ENCODE data around the gene RRBP1.
A peak's percentile ranks its signal among the peaks of the same experiment; 100 is the strongest.

The RRBP1 gene

DNA sequence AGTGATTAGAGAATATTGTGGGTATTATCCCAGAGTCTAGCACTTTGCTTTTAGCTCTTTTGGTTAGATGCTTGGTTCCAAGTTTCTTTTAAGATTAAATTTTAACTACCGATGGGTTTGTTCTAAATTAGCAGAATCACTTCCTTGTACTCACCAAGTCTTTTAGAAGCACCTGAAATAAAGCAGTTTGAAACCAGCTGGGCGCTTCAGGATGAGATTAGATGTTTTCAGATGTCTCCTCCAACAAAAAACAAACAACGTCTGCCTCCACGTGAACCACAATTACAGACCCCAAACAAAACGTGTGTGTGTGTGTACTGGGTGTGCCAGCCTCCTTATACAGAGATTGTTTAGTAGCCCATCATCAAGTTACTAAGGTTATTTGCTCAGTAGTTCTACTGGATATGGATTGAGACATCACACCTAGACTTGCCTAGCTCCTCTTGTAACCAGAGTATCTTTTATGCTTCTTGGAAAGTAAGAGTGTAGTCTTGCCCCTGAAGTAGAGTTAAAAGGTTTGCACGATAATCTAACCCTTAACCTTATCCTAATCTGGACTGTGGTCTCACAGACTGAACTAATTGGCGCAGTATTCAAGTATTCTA lies 109.9 kb downstream of the RRBP1 start:
- H3K27ac ChIP-seq: peak overlapping the region; percentile 99 to 100
- H3K4me3 ChIP-seq: peak overlapping the region; percentile 85 to 93
- intact Hi-C loops (cut with DNase I; ENCODE audit: low total_unique reads): no loop called here
- peaks cover 0 to 24% (median 12%) of the 10 kb centered on the region in 3 donors for H3K36me3 ChIP-seq
- H3K4me1 ChIP-seq: peaks cover 0 to 49% (median 21%) of the 10 kb centered on the region in 4 donors
- no peaks in the 10 kb centered on the region for H3K9me3 ChIP-seq
- no peak for DNase-seq
- TF ChIP-seq, protein P1, sequence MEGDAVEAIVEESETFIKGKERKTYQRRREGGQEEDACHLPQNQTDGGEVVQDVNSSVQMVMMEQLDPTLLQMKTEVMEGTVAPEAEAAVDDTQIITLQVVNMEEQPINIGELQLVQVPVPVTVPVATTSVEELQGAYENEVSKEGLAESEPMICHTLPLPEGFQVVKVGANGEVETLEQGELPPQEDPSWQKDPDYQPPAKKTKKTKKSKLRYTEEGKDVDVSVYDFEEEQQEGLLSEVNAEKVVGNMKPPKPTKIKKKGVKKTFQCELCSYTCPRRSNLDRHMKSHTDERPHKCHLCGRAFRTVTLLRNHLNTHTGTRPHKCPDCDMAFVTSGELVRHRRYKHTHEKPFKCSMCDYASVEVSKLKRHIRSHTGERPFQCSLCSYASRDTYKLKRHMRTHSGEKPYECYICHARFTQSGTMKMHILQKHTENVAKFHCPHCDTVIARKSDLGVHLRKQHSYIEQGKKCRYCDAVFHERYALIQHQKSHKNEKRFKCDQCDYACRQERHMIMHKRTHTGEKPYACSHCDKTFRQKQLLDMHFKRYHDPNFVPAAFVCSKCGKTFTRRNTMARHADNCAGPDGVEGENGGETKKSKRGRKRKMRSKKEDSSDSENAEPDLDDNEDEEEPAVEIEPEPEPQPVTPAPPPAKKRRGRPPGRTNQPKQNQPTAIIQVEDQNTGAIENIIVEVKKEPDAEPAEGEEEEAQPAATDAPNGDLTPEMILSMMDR (IDR thresholded peaks at IDR 0.05): no peak
- H3K27me3 ChIP-seq: no peaks in the 10 kb centered on the region

DNA sequence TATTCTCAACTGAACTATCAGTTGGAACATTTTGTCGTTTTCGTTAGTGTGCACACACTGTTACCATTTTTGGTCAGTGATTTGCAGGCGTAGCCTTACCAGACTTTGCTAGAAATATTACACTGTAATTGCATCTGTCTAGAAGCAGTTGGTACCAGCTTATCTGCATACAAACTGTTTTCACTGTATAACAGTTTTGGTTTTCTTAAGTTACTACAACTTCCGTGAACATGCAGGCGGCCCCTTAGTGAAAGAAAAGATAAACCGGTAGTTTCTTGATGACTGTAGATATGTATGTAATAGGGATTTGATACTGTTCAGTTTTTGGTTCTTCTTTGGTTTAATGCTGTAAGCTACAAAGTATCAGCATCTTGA lies 110.9 kb downstream of the RRBP1 start:
- no peak for DNase-seq
- Histone ChIP-seq H3K36me3 (peaks cover 0 to 24% (median 12%) of the 10 kb centered on the region in 3 donors), H3K9me3 (no peaks in the 10 kb centered on the region), H3K4me3 (peak overlapping the region; percentile 85 to 93), H3K4me1 (peaks cover 0 to 49% (median 28%) of the 10 kb centered on the region in 4 donors), H3K27ac (peak overlapping the region; percentile 99 to 100), H3K27me3 (no peaks in the 10 kb centered on the region)
- intact Hi-C loops (cut with DNase I; ENCODE audit: low total_unique reads): no loop called here
- TF ChIP-seq, protein P1 (IDR thresholded peaks at IDR 0.05): no peak

DNA sequence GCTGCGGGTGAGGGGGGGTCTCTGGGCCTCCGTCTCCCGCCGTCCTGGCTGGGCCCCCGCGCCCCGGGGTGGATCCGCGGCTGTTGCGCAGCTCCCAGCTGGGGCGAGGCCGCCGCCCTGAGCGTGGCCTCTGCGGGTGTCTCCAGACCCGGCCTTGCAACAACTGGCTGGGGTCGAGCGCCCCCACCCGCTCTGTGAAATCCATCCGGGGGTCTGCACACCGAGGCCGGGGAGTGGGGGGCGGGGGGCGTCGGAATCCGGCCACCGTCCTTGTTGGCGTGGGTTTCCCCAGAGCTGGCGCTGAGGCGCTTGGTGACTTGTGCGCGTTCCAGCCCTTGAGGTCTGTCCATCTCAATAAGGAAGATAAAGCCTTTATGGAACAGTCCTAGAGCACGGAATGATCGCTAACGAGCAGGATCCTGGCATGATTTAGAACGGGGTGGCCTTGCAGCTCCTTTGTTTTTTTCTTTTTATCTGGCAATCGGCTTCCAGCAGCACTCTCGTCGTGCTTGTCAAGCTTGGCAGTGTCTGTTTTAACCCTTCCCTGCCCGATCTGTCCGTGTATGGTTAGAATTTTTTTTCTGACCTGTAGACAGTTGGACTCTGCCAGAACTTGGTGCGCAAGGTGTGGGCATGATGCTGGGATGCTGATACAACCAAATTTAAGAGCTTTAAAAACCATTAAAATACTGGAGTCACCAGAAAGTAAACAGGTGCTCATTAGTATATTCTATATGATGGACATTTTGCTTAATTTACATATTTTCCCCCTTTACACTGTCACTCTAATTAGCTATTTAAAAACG lies 111.5 kb downstream of the RRBP1 start:
- DNase-seq: peak; percentile 59 to 80
- Histone ChIP-seq H3K4me1 (peaks cover 0 to 49% (median 25%) of the 10 kb centered on the region in 4 donors), H3K36me3 (peaks cover 0 to 18% (median 10%) of the 10 kb centered on the region in 3 donors), H3K27ac (peak overlapping the region; percentile 99 to 100), H3K4me3 (peak overlapping the region; percentile 85 to 93), H3K9me3 (no peaks in the 10 kb centered on the region), H3K27me3 (no peaks in the 10 kb centered on the region)
- TF ChIP-seq, protein P1 (IDR thresholded peaks at IDR 0.05): peak in 1 of 2 experiments; percentile 10
- intact Hi-C loops (cut with DNase I; ENCODE audit: low total_unique reads): no loop called here

DNA sequence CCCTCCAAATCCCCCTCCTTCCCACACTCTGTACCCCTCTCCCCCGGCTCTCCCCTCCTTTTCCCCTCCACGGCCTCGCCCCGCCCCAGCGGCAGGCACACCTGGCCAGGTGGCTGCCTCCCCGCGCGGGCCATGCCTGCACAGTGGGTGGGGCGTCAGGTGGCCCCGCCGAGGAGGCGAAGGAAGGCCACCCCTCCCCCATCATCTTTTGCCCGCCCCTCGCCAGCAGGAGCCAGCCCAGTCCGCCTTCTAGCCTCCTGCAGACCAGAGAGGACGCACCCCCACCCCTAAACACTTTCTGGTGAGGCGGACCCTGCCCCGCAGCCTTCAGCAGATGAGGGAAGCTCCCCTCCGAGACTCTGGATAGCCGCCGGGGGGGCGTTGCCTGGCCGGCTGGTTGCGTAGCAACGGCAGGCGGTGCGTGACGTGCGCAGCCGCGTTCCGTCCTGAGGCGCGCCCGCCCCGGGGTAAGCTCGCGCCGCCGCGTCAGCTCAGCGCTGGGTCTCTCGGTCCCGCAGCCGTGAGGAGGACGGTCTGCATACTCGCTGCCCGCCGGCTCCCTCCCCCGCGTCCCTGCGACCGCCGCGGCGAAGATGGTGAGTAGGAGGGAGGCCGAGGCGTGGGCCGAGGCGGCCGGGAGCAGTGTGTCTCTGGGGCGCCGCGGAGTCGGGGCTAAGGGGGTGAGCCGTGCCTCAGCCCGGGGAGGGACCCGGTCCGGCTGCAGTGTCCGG lies 112.3 kb downstream of the RRBP1 start, which contains the start of gene DSTN:
Gene DSTN, plus strand, starts transcription at position 460 of the 731 bp plus-strand sequence. Its CDS starts 134 bp downstream, at position 594.
- Histone ChIP-seq H3K4me1 (peaks cover 0 to 49% (median 27%) of the 10 kb centered on the region in 4 donors), H3K27me3 (no peaks in the 10 kb centered on the region), H3K4me3 (peak within 1 kb of the TSS; percentile 85 to 93), H3K9me3 (no peaks in the 10 kb centered on the region), H3K36me3 (peaks cover 0 to 11% (median 7%) of the 10 kb centered on the region in 3 donors), H3K27ac (peak within 1 kb of the TSS; percentile 99 to 100)
- TF ChIP-seq, protein P1 (IDR thresholded peaks at IDR 0.05): no peak
- peak; percentile 90 to 97 for DNase-seq
- intact Hi-C loops (cut with DNase I; ENCODE audit: low total_unique reads): loop anchor here (2.0 kb wide), 1 partner anchor 27 kb away; no protein-coding TSS in a partner anchor

DNA sequence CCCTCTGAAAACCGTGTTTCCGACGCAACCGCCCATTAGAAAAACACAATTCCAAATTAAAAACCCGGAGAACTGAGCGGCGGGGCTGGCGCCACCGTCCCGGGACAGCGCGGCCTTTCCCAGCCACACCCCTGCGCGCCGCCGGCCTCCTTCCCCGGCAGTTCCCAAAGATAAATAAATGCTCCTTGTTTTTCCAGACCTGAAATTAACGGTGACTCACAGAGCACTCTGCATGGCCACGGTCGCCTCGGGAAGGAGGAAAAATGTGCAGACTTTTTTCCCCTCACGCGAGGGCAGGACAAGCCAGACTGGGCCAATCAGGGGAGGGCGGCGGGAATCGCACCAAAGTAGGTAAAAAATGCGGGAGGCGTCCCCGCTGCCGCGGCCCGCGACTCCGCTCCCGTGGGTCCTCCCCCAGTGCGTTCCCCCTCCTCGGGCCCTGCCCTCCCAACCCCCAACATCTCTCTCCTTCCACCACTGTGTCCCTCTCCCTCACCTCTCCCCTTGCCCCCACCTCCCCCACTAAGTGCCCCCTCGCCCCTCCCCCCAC lies 113.0 kb downstream of the RRBP1 start:
- H3K27ac ChIP-seq: peak overlapping the region; percentile 99 to 100
- peaks cover 0 to 8% (median 5%) of the 10 kb centered on the region in 3 donors for H3K36me3 ChIP-seq
- H3K27me3 ChIP-seq: no peaks in the 10 kb centered on the region
- peak overlapping the region; percentile 85 to 93 for H3K4me3 ChIP-seq
- peaks cover 0 to 52% (median 28%) of the 10 kb centered on the region in 4 donors for H3K4me1 ChIP-seq
- TF ChIP-seq, protein P1 (IDR thresholded peaks at IDR 0.05): no peak
- H3K9me3 ChIP-seq: no peaks in the 10 kb centered on the region
- intact Hi-C loops (cut with DNase I; ENCODE audit: low total_unique reads): loop anchor here (2.0 kb wide), 1 partner anchor 26 kb away; no protein-coding TSS in a partner anchor
- DNase-seq: peak; percentile 92 to 99

All from tibial artery (tissue), 4 donors.